Activated CD4-positive, CD25-positive, alpha-beta regulatory T cell treated with anti-CD3 and anti-CD28 coated beads, Interleukin-2, amount 50 U/mL, for 24 hours (primary cell): ENCODE data around the gene COL7A1.

ENCODE experiments used
- ATAC-seq, 2 donors: fragments of 150-1000 bp; cut with Tn5 transposase; one replicate each; pipeline ENCODE4 v1.10.0; 2021; ENCODE audit warnings: mild to moderate bottlenecking in 1 of 2, moderate library complexity in 1 of 2

COL7A1 gene

GRCh38 chr3:48619541-48620524 lies 24.7 kb upstream of the COL7A1 start:
- no peak for ATAC-seq

- no peak for ATAC-seq
Measured at GRCh38 chr3:48617559-48617958, 22.4 kb upstream of the COL7A1 start.

- ATAC-seq, result peak in 1 of 2 donors; percentile 31
Measured at GRCh38 chr3:48614044-48614443, 18.9 kb upstream of the COL7A1 start.

GRCh38 chr3:48612309-48612708 lies 17.2 kb upstream of the COL7A1 start:
- no peak for ATAC-seq

GRCh38 chr3:48609088-48610005 lies 14.2 kb upstream of the COL7A1 start, which contains the start of gene UQCRC1:
Gene UQCRC1 (minus strand): TSS chr3:48609646. CDS start chr3:48609620, 26 bp downstream.
- peak; percentile 96 to 98 for ATAC-seq

GRCh38 chr3:48607519-48607918 lies 12.4 kb upstream of the COL7A1 start:
- ATAC-seq, result no peak

GRCh38 chr3:48601622-48601994 lies 6.5 kb upstream of the COL7A1 start:
- ATAC-seq, result no peak

GRCh38 chr3:48600711-48601621 lies 5.8 kb upstream of the COL7A1 start:
- ATAC-seq, result no peak

- no peak for ATAC-seq
Measured at GRCh38 chr3:48599509-48600285, 4.6 kb upstream of the COL7A1 start.

- no peak for ATAC-seq
Measured at GRCh38 chr3:48599077-48599501, 4.0 kb upstream of the COL7A1 start.

GRCh38 chr3:48598323-48599076 lies 3.4 kb upstream of the COL7A1 start:
- ATAC-seq, result no peak

GRCh38 chr3:48597408-48597800 lies 2.3 kb upstream of the COL7A1 start:
- no peak for ATAC-seq

GRCh38 chr3:48596676-48597407 lies 1.7 kb upstream of the COL7A1 start:
- ATAC-seq, result no peak

GRCh38 chr3:48596157-48596556 lies 1.0 kb upstream of the COL7A1 start:
- no peak for ATAC-seq

- ATAC-seq, result no peak
Measured at GRCh38 chr3:48595526-48596121, 495 bp upstream of the COL7A1 start.

GRCh38 chr3:48594417-48595049 lies 596 bp downstream of the COL7A1 start:
- ATAC-seq, result no peak

GRCh38 chr3:48593337-48593736 lies 1.8 kb downstream of the COL7A1 start:
- ATAC-seq, result no peak

GRCh38 chr3:48592519-48593087 lies 2.5 kb downstream of the COL7A1 start:
- ATAC-seq, result no peak
